Stimulated activated CD8-positive, alpha-beta memory T cell treated with anti-CD3 and anti-CD28 coated beads, Interleukin-12 subunit alpha, Interleukin-12 subunit beta, amount 100 ng/mL, for 1 hour (primary cell): ENCODE data around the gene IL16.
"Not testable (repeated sequence)": the region's sequence is repeated elsewhere in the genome, so short reads cannot be mapped to it uniquely, and the experiment has no call there.

ENCODE experiments used
- DNase-seq: peaks from one replicate; pipeline ENCODE4 v3.0.0-alpha.2; 2020; ENCODE audit warnings: low read depth

Gene IL16

DNA sequence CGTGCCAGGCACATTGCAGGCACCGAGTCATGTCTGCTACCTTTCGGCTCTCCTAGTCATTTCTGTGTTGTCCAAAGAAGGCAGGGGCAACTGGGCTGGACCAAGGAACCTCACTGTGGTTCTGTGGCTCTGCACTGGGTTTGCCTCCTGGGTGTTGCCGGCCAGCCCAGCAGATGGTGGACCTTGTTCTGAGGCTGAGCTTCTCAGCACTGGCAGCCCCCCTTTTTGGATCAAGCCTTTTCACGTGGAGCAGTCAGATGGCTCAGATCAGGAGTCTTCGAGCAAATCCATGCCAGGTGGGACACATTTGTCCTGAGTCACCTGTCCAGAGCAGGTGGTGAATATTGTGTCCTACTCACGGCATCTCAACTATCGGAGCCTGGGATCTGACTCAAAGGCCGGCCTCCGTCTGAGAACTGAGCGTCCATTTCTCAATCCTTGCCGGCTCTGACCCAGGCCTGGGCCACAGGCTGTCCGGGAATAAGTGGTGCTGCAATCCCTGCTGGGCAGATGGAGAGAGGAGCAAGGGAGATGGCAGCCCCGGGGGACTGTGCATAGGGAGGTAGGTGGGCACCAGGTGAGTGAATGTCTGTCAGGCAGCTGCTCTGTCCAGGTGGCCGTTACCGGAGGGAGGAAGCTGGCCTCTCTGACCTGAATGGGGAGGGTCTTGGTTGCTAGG, at the start of gene IL16:
Gene IL16, plus strand, starts transcription at position 304 of the 679 bp plus-strand sequence. CDS start 28,521 bp downstream, outside the sequence.
- no peak for DNase-seq

DNA sequence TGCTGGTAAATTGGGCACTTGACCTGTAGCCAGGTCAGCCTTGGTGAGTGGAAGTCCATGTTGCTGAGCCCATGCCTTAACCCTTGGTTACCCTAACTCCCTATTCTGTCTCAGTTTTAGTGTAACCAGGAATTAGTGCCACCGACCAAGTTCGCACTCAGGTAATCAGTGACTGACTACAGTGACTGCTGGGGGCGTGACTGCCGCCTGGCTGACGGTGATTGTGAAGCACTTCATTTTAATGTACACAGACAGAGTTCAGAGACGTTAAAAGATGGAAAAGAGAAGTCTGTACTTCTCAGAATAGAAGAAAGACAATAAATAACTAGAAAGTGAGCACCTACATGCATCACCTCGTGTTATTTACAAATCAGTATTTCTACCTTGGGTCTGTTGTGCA, 45.3 kb upstream of the IL16 start:
- no peak for DNase-seq

DNA sequence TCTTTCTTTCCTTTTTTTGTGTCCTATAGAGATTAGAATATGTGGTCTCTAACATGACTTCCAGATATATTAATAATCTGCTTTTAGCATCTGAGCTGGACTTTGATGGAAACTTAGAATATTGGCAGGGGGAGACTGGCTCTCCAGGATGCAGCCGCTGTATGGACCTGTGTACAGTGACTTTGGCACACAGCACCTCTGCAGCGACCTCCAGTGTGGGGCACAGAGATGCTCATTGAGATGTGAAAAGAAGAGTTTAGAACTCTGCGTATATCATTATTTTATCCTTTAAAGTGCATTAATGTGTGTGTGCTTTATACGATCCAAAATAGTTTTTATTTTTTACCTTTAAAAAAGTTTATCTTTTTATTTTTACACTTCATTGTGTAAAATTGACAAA, 44.3 kb upstream of the IL16 start:
- no peak for DNase-seq

DNA sequence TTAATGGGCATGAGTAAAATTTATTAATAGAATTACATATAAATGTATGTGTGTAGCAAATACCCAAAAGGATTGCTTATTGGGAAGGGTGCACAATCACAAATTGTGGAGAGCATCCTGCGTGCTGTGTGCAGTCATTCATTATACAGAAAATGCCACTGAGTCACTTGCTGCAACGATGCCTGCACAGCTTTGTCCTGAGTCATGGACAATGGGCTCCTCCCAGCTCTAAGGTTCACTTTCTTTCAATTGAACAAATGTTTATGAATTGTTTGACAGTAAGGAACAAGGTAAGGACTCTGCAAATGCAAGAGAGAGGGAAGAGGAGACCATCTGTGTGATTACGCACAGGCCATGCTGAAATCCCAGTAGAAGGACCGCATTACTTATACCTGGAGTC, 43.9 kb upstream of the IL16 start:
- no peak for DNase-seq

DNA sequence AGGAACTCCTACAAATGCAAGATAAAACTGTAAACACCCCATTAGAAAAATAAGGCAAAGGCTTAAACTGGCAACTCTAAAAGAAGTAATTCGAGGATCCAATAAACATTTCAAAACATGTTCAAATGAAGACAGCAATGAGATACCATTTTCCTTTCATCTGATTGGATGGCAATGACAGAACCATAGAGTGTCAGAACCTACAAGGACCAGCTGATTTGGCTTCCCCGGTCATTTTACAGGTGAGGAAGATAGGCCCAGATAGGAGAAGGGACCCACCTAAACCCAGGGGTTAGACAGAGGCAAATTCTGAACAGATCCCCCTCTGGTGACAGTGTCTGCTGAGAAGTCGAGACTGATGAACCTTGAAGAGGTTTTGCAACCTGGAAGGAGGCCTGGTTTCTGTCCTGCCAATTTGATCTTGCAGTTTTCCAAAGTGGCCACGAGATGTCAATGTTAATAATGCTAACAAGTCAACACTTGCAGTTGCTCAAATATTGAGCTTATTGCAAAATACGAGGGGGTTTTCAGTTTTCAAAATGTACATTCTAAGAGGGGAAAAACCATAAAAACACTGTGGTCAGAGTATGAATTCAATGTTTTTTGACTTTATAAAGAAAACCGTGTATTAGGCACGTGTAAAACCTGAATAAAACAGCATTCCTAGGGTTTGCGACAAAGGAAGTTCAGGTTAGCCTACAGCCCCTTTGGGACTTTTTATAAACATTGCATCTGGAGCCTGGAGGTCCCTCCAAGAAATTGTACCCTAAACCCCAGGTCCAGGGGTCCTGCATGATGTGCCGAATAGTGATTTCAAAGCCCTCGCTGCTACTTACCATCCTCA, 41.1 kb upstream of the IL16 start:
- no peak for DNase-seq

DNA sequence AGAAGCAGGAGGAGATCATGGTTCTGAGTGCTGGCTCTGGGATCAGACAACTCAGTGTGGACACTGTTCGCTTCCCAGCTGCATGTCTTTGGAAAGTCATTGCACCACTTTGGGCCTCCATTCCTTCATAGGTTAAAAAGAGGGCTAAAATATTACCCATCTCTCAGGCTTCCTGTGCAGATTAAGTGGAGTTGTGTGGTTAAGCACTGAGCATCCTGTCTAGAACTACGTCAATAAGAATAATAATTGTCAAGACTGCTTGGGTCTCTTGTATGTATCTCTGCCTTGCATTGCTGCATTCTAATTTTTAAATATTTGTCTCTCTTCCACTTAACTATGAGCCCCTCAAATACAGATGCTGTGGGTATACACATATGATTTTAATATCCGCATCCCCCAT, 40.4 kb upstream of the IL16 start:
- no peak for DNase-seq

DNA sequence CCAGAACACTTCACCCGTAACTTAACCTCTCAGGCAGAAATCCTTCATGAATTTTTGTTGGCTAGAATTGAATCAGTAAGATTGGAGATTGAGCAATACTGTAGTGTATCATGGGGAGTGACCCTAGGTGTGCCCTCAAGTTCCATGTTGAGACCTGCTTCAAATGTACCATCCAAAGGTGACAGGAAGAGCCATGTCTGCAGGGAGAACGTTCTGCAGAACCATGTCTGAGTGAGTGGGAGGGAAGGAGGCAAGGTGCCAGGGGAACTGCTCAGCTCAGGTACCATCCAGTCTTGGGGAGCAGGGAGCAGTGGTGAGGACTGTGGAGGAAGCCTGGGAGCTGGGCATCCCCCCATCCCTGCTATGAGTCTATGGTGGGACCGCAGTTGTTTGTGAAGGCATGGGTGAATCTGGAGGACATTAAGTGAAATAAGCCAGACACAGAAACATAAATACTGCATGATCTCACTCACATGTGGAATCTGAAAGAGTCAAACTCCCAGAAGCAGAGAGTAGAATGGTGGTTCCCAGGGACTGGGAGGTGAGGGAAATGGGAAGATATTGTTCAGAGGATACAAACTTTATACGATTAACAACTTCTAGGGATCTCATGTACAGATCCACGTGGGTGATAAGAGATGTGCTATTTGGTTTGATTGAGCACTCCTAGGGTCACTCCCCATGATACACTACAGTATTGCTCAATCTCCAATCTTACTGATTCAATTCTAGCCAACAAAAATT, 39.3 kb upstream of the IL16 start:
- no peak for DNase-seq

DNA sequence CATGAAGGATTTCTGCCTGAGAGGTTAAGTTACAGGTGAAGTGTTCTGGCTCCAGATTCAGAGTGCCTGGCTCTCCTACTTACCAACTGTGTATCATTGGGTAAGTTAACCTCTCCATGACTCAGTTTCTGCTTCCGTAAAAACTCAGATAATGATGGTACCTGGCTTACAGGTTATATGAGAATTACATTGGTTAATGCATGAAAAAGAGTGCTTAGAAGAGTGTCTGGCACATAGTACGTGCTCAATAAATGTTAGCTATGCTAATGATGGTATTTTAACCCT, 38.8 kb upstream of the IL16 start:
- no peak for DNase-seq

DNA sequence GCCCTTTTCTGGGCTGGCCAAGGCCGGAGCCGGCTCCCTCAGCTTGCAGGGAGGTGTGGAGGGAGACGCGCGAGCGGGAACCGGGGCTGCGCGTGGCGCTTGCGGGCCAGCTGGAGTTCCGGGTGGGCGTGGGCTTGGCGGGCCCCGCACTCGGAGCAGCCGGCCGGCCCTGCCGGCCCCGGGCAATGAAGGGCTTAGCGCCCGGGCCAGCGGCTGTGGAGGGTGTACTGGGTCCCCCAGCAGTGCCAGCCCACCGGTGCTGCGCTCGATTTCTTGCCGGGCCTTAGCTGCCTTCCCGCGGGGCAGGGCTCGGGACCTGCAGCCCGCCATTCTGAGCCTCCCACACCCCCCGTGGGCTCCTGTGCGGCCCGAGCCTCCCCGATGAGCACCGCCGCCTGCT, 38.1 kb upstream of the IL16 start:
- DNase-seq, result not testable (repeated sequence)

DNA sequence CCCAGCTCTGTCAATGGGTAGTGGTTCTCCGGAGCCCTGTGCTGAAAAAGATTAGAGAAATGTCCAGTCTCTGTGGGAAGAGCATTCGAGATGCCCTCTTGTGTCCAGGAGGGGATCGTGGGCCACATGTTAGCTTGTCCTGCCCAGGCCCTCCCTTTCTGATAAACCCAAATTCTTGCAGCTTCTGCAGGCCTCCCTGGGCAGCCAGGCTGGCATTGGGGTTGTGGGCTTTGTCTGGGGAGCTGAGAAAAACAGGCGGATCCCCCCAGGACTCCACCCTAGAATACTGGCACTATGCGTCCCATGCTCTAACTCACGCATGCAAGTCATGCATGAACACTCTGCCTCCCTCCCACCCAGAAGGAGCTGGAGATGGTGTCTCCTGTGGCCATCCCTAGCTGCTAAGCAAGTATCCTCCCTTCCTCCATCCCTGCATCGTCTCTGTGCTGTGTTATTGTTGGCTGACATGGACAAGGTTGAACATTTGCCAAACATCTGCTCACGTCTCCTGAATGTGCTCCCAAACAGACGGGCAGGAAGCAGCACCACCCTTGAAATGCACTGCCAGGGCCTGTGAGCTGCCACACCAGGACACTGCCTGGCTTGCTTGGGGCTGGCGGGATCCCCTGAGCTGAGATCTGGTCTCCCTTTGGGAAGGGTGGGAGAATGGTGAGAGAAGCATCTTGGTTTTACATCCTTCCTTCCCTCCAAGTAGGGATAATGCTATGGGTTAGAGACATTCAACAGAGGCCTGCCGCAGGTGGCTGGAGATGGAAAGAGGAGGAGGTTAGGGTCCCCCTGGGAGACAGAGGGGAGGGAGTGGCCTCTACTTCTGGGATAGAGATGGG, 36.1 kb upstream of the IL16 start:
- DNase-seq, result no peak

DNA sequence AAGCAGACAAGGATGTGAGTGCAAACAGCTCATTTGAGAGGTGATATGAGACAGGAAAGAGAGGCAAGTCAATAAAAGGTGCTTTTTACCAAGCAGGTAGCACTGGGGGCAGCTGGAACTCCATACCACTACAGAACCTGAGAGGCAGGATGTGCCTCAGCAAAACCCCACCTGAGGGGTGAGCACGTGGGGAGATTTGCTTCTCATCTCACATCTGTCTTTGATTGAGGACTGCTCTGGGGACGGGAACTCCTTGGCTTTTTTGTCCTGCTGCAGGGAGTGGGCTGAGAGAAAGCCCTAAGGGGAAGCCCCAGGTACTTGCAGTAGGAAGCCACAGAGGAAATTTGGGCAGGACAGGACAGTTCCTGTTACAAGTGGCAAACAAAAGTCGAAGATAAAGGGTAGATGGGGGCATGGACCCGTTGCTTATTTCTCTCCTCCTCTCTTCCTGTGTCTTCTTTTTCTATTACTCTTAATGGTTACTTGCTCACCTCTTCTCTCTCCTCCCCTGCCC, 35.5 kb upstream of the IL16 start:
- no peak for DNase-seq

DNA sequence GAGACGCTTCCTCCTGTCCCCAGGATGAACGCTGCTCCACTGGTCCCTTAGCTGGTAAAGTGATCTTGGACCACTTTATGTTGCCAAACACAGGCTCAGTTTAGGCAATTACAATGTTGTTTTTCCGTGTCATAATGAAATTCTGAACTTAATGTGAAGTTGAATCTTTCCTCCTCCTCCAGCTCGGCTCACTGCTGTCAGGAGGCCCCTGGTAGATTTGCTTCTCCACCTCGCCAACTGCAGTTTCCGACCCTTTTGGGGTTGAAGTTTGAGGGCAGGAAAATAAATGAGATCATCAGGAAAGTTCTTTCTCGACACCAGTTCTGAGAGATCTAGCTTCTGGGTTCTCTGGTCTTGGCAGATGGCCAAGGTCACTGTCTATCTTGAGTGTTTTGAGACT, 34.8 kb upstream of the IL16 start:
- DNase-seq, result no peak

DNA sequence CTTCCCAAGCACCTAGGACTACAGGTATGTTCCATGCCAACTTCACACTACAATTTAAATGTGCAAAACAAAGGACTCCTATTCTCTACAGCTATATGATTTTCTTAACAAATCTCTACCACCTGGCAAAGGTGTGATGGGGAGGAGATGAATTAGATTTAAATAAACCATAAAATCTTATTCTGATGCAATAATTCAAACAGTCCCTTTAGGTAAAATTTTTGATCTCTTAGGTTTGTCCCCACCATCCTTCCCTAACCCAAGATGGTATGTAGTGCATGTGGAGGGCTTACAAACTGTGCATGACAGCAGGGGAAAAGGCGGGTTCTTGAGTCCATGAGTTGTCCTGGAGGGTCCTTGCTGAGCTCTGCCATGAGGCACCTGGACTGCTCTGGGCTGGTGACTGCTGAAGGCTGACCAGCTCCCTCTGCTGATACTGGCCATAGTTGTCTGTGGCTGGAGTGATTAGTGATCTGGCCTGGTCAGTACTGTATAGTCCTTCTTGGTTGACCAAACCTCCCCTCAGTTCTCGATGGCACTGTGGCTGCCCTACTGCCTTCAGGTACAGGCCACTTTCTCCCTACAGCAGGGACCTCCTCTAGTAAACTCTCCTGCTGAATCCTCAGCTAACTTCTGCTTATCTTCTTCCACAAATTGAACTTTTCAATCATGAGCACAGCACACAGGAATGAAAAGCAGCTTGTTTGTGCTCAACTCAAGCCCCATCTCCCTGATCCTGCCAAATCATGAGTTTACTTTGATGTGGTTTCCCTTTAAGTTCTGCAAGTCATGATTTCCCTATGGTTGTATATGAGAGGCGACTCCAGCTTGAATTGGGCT, 32.5 kb upstream of the IL16 start:
- no peak for DNase-seq

DNA sequence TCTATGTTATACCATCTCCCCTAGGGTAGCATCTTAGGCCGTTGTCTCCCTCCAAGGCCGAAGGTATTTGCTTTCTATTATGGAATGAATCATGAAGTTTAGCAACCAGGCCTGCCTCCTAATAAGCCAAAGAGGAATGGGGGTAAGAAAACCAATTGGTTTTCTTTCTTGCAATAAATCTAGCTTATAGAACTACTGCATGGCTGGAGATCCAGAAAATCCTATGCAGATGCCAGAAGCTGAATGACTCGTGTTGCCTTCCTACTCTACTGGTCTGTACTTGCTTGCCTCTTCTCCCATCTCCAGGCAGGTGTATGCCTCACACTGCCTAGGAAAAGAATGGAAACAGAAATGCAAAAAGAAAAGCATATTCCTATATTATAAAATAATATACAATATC, 31.1 kb upstream of the IL16 start:
- DNase-seq, result no peak

DNA sequence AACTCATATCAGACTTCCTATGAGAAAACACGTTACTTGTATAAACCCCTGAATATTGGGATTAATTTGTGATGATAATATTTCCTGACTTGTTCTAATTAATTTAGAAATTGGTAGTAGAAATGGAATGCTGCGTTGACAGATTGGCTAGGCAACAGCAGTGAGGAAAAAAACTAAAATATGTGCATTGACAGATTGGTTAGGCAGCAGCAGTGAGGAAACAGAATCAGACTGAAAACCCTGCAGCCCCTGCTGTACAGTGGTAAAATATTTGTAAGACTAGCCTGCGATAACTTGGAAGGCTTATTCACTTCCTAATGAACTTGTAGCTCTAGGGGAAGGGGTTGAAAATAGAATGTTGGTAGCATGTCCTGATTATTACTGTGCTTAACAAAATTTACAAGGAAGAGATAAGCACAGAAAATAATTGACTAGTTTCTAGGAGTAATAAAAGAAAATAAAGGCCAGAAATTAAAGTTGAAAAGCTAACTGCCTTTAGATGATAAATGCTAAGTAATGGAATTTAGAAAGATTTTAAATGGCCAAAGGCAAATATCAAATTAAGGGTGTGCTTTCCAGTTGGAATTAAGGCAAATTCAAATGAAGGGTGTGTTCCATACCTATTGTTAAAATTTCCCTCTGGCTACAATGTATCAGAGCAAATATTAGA, 29.9 kb upstream of the IL16 start:
- DNase-seq, result no peak

DNA sequence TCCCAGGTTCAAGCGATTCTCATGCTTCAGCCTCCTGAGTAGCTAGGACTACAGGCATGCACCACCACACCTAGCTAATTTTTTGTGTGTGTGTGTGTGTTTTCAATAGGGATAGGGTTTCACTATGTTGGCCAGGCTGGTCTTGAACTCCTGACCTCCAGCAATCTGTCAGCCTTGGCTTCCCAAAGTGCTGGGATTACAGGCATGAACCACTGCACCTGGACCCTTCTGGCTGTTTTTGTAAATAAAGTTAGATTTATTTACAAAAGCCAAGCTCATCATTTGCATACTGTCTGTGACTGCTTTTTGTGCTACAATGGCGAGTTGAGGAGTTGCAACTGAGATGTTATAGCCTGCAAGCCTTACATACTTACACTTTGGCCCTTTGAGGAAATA, 28.6 kb upstream of the IL16 start:
- no peak for DNase-seq

DNA sequence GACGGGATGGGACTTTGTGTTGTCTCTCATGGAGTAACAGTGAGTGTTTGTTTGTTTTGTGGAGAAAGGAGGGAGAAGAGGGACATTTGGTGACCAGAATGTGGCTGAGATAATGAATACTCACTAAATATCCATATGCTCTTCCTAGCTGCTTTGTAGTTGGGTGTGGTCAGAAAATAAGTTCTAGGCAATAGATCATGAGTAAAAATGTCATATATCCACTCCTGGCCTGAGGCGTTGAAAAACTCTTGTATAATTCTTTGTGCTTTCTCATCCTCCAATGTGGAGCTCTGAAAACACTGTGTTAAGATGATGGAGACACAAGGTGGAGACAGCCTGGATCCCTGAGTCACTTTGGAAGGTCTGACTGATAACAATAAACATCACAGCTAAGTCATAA, 28.0 kb upstream of the IL16 start:
- no peak for DNase-seq

DNA sequence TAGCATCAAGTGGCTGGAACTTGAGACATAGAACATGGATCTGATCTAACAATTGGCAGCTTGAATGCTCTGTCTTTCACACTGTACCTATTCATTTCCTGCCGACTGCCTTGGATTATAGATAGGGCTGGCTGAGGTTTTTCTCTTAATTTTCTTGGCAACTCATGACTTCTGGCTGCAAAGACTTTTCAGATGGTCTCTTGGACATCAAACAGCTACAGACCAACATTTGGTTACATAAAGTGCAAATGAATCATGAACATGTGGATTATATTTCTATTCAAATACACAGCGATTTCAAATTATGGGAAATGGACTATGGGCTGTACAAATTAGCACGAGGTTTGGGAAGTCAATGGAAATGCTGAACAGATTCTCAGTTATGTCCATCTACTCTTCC, 26.2 kb upstream of the IL16 start:
- no peak for DNase-seq

DNA sequence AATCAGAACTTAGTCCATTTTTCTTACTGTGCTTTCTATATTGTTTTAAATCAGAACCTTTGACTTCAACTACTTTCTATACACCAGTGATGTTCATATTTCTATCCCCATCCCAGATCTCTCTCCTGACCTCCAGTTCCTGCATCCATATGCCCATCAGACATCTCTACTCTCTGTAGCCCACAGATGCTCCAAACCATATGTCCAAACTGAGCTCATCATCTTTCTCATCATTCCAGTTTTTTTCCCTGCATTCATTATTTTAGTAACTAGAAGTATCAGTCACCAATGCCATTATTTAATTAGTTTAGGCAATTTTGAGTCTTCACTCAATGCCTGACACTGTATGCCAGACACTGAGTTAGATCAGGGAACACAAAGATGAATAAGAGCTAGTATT, 25.4 kb upstream of the IL16 start:
- DNase-seq, result no peak

DNA sequence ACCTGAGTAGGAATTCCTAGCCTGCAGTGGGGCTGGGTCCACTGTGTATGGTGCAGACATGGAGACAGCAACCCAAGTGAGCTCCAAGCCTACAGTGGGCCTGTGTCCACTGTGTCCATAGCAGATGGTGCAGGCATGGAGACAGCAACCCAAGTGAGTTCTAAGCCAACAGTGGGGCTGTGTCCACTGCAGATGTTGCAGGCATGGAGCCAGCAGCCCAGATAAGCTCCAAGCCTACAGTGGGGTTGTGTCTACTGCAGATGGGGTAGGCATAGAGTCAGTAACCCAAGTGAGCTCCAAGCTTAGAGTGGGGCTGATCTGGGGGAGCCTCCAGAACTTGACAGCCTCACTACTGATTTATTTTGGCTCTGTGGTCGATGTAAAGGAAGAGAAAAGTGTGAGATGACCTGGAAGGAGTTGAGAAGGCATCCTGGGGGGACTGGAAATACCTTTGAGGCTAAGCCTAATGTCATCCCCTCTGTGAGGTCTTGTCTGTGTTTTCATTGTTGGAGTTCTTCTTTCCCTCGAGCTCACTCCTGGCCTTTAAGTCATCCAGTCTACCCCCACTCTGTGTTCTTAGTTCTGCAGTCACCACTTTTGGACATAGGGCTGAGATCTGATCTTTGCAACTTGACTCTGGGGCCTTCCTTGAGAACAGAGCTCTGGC, 22.4 kb upstream of the IL16 start:
- DNase-seq, result no peak
